Stimulated activated naive B cell treated with anti-CD40 and anti-IgM and Interleukin-4, amounts not matched to agents 10 μg/mL and 1 μg/mL and 100 μg/mL, for 72 hours (primary cell): ENCODE measurements around the gene LAP3.
"Not testable (repeated sequence)": the region's sequence is repeated elsewhere in the genome, so short reads cannot be mapped to it uniquely, and the experiment has no call there.

ENCODE experiments used
- ATAC-seq, 2 donors: fragments of 150-1000 bp; cut with Tn5 transposase; replicated peaks; 2 replicates each; pipeline ENCODE4 v1.10.0; 2021; ENCODE audit warnings: moderate library complexity in 1 of 2
- DNase-seq: peaks from one replicate; pipeline ENCODE4 v3.0.0; 2021
- H3K27ac Mint-ChIP-seq: one replicate; pipeline ENCODE4 v1.8.0; 2022; ENCODE audit warnings: mild to moderate bottlenecking, mixed read lengths
- H3K27me3 Mint-ChIP-seq, 2 donors: one replicate each; pipeline ENCODE4 v1.8.0; 2022; ENCODE audit warnings: mixed read lengths in 2 of 2
- H3K36me3 Mint-ChIP-seq, 2 donors: one replicate each; pipeline ENCODE4 v1.8.0; 2022; ENCODE audit warnings: mixed read lengths in 2 of 2, mild to moderate bottlenecking in 1 of 2
- H3K4me1 Mint-ChIP-seq, 2 donors: one replicate each; pipeline ENCODE4 v1.8.0; 2022; ENCODE audit warnings: mixed read lengths in 2 of 2, mild to moderate bottlenecking in 1 of 2
- H3K4me3 Mint-ChIP-seq, 2 donors: one replicate each; pipeline ENCODE4 v1.8.0; 2022; ENCODE audit warnings: mild to moderate bottlenecking in 2 of 2, mixed read lengths in 2 of 2, moderate library complexity in 1 of 2
- H3K9me3 Mint-ChIP-seq, 2 donors: one replicate each; pipeline ENCODE4 v1.8.0; 2022; ENCODE audit warnings: mixed read lengths in 2 of 2, mild to moderate bottlenecking in 1 of 2

LAP3 gene

DNA sequence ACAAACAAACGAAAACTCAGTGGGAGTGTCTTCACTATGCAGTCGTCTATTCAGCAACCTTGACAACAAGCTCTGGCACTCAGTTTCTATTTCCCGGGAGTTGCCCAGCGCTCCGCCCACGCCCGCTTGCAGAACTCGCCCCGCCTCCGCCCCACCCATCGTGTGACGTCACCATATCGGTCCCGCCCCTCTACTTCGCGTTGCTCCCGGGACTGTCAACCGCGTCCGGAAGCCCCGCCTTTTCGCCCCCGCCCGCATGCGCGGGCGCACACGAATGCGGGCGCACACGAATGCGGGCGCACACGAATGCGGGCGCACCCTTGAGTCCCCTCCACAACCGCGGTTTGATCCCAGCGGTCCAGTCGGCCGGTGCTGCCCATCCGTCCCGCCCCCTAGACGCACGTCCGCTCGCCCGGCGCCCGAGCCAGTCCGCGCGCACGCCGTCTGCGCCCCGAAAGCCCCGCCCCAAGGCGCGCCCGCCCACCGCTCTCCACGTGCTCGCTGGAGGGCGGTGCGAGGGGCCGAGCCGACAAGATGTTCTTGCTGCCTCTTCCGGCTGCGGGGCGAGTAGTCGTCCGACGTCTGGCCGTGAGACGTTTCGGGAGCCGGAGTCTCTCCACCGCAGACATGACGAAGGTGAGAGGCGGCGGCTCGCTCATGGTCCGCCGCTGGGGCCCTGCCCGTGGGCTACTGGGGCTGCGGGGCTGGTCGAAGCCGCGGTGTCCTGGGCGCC, at the start of gene LAP3:
TSS of gene LAP3 (plus strand) at position 267 of the 733 bp plus-strand sequence. CDS start at position 535, 268 bp downstream.
- peaks cover 12 to 15% of the 10 kb centered on the region in 2 donors for H3K36me3 Mint-ChIP-seq
- ATAC-seq: peak; percentile 85 to 93
- DNase-seq: peak; percentile 96
- peaks cover 12 to 28% of the 10 kb centered on the region in 2 donors for H3K4me1 Mint-ChIP-seq
- peak within 1 kb of the TSS; percentile 98 for H3K27ac Mint-ChIP-seq
- H3K27me3 Mint-ChIP-seq: no peaks in the 10 kb centered on the region
- no peaks in the 10 kb centered on the region for H3K9me3 Mint-ChIP-seq
- peak within 1 kb of the TSS; percentile 96 to 99 for H3K4me3 Mint-ChIP-seq

DNA sequence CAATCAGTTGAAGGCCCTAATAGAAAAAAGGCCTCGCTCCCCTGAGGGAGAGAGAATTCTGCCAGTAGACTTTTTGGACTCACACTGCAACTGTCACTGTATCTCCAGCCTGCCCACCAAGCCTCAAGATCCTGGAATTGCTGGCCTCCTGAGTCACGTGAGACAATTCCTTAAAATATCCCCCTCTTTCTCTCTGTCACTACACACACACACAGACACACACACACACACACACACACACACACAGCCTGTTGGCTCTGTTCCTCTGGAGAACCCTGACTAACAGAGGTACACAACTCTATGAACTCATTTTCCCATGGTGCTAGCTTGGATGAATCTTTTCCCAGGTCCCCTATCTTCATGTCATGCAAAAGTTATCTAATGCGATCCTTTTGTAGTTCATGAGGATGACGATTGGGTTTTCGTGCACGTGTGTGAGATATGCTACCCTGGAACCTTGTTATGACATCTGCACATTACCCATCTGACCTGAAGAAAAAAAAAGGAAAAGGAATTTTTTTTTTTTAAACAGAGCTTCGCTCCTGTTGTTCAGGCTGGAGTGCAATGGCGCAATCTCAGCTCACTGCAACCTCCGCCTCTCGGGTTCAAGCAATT, 48.3 kb upstream of the LAP3 start:
- peaks cover 15 to 26% of the 10 kb centered on the region in 2 donors for H3K27me3 Mint-ChIP-seq
- no peak overlapping the region for H3K27ac Mint-ChIP-seq
- H3K9me3 Mint-ChIP-seq: no peaks in the 10 kb centered on the region
- H3K36me3 Mint-ChIP-seq: no peaks in the 10 kb centered on the region
- ATAC-seq (no peak), DNase-seq (no peak)
- H3K4me1 Mint-ChIP-seq: peaks cover 2% of the 10 kb centered on the region in 2 donors
- H3K4me3 Mint-ChIP-seq: no peak overlapping the region

DNA sequence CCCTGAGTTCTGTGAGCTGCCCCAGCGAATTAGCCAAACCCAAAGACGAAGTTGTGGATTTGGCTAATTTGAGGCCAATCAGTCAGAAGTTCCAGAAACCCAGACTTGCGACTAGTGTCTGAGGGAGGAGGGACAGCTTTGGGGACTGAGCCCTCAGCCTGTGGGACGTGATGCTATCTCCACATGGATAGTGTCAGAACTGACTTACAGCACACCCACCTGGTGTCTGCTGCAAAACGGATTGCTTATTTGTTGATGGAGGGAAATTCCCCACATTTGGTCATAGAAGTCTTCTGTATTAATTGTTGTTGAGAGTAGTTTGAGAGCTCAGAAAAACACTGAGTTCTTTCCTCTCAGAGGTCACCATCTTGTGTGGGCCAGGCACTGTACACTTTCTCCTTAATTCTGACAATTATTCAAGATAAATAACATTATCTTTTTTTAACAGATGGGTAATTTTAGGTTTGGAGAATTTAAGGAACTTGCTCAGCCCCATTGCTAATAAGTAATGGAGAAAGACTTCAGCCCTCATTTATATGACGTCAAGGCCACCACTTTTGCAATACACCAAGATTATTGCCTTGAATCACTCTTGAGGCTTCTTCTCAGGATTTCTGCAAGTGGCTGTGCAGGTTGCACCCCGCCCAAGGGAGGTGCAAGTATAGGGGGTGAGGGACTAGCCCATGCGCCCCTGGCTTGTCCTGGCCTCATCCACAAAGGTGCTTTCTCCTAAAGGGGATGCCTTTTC, 45.3 kb upstream of the LAP3 start:
- H3K27ac Mint-ChIP-seq: no peak overlapping the region
- H3K4me3 Mint-ChIP-seq: no peak overlapping the region
- DNase-seq (no peak), ATAC-seq (no peak)
- H3K4me1 Mint-ChIP-seq: peaks cover 2 to 4% of the 10 kb centered on the region in 2 donors
- H3K27me3 Mint-ChIP-seq: peaks cover 19 to 22% of the 10 kb centered on the region in 2 donors
- H3K36me3 Mint-ChIP-seq: no peaks in the 10 kb centered on the region
- H3K9me3 Mint-ChIP-seq: peaks cover 0 to 2% of the 10 kb centered on the region in 2 donors

DNA sequence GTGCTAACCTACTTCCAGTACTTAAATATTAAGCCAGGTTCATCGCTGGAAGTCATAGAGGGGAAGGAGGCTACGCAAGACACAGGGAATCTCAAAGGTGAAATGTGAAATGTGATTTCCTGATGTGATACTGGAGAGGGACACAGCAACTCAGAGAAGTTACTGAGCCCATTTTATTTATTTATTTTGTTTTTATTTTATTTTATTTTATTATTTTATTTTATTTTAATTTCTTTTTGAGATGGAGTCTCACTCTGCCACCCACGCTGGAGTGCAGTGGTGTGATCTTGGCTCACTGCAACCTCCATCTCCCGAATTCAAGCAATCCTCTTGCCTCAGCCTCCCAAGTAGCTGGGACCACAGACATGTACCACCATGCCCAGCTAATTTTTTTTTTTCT, 42.3 kb upstream of the LAP3 start:
- Mint-ChIP-seq H3K27ac (no peak overlapping the region), H3K9me3 (peaks cover 0 to 2% of the 10 kb centered on the region in 2 donors), H3K4me1 (peaks cover 2 to 4% of the 10 kb centered on the region in 2 donors), H3K27me3 (peaks cover 5 to 9% of the 10 kb centered on the region in 2 donors), H3K36me3 (no peaks in the 10 kb centered on the region), H3K4me3 (no peak overlapping the region)
- no peak for DNase-seq
- no peak for ATAC-seq

DNA sequence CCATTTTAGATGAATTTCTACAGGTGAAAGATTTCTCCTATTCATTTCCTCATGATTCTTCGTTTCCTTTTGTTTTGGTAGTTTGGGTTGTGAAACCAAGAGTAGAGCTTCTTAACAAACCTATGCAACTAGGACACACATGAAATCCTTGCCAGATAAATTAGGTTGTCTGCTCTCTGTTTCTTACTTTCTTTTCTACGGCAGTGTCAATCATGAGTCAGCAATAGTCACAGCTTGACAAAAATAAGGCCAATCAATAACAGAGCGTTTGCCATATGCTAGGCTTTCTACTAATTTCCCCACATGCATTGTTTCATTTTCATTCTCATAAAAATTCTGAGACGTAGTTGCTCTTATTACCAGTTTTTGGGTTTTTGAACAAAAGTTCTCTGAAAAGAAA, 41.8 kb upstream of the LAP3 start:
- H3K27me3 Mint-ChIP-seq: peaks cover 9 to 12% of the 10 kb centered on the region in 2 donors

DNA sequence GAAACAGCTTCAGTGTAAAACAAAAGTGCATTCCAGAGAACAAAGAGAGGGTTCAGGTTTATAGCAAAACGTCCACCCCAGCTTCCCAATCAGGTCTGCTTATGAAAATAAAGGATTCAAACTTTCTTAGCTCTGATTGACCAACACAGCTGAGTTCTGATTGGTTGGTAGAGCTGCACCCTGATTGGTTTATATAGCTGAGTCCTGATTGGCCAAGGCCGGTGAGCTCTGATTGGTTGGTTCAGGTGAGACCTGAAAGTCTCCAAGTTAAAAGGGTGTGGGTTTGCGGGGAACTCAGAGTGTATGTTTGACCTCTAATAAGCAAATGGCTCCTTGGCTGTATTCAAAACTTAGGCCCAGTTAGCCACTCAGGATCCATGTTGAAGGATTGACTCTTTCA, 41.1 kb upstream of the LAP3 start:
- Mint-ChIP-seq H3K9me3 (peaks cover 0 to 2% of the 10 kb centered on the region in 2 donors), H3K36me3 (no peaks in the 10 kb centered on the region), H3K27ac (no peak overlapping the region), H3K4me3 (no peak overlapping the region), H3K4me1 (peaks cover 2 to 4% of the 10 kb centered on the region in 2 donors), H3K27me3 (peaks cover 13 to 15% of the 10 kb centered on the region in 2 donors)
- DNase-seq (no peak), ATAC-seq (no peak)

More for the DNA sequence above, 41.8 kb upstream of the LAP3 start:
- DNase-seq (no peak), ATAC-seq (no peak)
- H3K4me3 Mint-ChIP-seq: no peak overlapping the region
- peaks cover 2 to 4% of the 10 kb centered on the region in 2 donors for H3K4me1 Mint-ChIP-seq
- peaks cover 0 to 2% of the 10 kb centered on the region in 2 donors for H3K9me3 Mint-ChIP-seq
- H3K36me3 Mint-ChIP-seq: no peaks in the 10 kb centered on the region
- no peak overlapping the region for H3K27ac Mint-ChIP-seq

DNA sequence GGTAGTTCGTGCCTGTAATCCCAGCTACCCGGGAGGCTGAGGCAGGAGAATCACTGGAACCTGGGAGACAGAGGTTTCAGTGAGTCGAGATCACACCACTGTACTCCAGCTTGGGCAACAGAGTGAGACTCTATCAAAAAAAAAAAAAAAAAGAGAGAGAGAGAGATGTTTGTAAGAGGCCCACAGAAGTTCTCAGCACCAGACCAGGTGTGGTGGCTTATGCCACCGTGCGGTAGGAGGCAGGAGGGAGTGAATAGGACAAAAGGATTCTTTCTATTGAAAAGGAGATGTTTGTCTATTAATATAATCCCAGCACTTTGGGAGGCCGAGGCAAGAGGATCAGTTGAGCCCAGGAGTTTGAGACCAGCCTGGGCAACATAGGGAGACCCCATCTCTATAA, 39.9 kb upstream of the LAP3 start:
- not testable (repeated sequence) for H3K27ac Mint-ChIP-seq, ATAC-seq, H3K4me1 Mint-ChIP-seq, DNase-seq, H3K36me3 Mint-ChIP-seq, H3K9me3 Mint-ChIP-seq, H3K4me3 Mint-ChIP-seq
- H3K27me3 Mint-ChIP-seq: peaks cover 16 to 19% of the 10 kb centered on the region in 2 donors

DNA sequence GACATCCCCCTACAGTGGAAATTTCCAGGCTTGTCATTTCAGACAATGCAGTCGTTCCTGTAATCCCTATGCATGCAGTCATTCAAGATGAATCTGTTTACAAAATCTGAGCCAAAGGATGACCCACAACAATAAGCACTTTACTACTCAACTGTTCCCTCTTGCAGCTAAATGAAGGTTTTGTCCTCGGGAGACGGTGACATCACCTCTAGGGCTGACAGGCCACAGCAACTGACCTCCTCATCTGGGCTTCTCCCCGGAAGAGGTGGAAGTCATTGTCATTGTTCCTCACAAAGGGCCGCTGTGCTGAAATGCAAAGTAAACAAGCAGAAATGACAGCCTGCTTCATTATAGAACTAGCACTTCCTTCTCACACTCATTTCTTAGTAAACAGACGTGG, 32.8 kb upstream of the LAP3 start:
- H3K36me3 Mint-ChIP-seq: no peaks in the 10 kb centered on the region
- H3K9me3 Mint-ChIP-seq: no peaks in the 10 kb centered on the region
- no peak overlapping the region for H3K4me3 Mint-ChIP-seq
- H3K27ac Mint-ChIP-seq: no peak overlapping the region
- ATAC-seq (no peak), DNase-seq (no peak)
- peaks cover 19 to 25% of the 10 kb centered on the region in 2 donors for H3K27me3 Mint-ChIP-seq
- peaks cover 0 to 6% of the 10 kb centered on the region in 2 donors for H3K4me1 Mint-ChIP-seq

DNA sequence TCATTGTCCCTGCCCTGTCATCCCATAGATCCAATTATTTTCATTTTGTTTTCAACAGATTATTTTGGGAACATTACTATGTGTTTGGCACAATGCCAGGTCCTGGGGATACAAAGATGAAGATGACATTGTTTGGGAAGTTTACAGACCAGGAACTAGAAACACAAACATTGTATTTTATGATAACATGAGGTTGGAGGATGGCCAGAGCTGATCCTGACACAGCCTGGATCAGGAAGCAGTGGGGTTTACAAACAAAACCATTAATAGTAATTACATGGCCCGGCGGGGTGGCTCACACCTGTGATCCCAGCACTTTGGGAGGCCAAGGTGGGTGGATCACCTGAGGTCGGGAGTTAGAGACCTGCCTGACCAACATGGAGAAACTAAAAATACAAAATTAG, 32.2 kb upstream of the LAP3 start:
- Mint-ChIP-seq H3K9me3 (no peaks in the 10 kb centered on the region), H3K27ac (no peak overlapping the region), H3K27me3 (peaks cover 19 to 25% of the 10 kb centered on the region in 2 donors), H3K4me1 (peaks cover 0 to 9% of the 10 kb centered on the region in 2 donors), H3K4me3 (no peak overlapping the region), H3K36me3 (no peaks in the 10 kb centered on the region)
- DNase-seq (no peak), ATAC-seq (no peak)

DNA sequence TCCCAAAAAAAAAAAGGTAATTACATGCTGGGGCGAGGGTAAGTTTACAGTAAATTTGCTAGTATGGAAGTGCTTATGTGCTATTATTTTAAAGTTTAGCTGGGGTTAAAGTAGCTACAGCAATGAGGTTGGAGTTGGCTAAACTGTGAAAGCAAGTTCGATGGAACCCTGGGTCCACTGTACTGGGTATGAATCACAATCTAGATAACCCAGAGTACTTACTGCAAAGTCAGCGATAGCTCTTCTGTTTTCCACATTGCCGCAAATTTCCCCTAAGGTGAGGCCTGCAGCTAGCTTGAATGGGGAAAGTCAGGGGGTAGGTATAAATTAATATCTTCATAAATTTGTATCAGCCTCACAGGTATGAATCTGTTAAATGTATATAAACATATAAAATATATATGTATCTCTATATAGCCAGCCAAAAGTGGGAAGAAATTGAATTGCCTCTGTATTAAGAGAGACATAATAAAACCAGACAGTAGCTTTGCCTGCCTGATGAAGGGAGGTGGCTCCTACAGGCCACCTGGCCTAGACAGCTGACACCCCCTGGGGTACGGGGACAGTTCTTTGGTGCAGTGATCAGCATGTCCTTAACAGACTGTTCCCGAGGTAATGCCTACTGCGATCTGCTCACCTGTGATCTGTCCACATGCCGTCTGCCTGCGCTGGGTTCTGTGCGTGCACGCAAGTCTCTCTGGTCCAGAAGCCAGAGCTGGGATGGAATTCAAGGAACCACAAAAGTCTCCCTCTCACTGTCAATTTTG, 31.4 kb upstream of the LAP3 start:
- no peak for ATAC-seq
- H3K4me1 Mint-ChIP-seq: peaks cover 0 to 9% of the 10 kb centered on the region in 2 donors
- H3K27me3 Mint-ChIP-seq: peaks cover 18 to 22% of the 10 kb centered on the region in 2 donors
- DNase-seq: no peak
- H3K27ac Mint-ChIP-seq: no peak overlapping the region
- no peaks in the 10 kb centered on the region for H3K36me3 Mint-ChIP-seq
- H3K9me3 Mint-ChIP-seq: no peaks in the 10 kb centered on the region
- H3K4me3 Mint-ChIP-seq: no peak overlapping the region

DNA sequence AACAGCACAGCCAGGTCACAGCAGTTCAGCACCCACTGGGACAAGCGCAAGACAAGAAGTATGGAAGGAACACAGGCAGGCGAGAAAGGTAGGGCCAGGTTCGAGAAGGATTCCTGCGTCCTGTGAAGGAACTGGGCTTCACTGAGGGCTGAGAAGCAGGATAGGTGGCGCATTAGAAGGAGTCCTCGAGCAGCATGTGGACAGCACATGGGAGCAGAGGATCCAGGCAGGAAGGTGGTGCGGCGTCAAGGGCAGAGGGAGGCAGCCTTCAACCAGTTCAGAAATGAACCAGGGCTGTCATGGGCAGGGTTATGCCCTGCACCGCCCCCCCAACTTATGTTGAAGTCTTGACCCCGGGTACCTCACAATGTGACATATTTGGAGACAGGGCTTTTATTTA, 30.8 kb upstream of the LAP3 start:
- Mint-ChIP-seq H3K9me3 (no peaks in the 10 kb centered on the region), H3K27me3 (peaks cover 19 to 21% of the 10 kb centered on the region in 2 donors), H3K4me3 (no peak overlapping the region), H3K4me1 (peaks cover 0 to 9% of the 10 kb centered on the region in 2 donors), H3K36me3 (no peaks in the 10 kb centered on the region), H3K27ac (no peak overlapping the region)
- DNase-seq (no peak), ATAC-seq (no peak)

DNA sequence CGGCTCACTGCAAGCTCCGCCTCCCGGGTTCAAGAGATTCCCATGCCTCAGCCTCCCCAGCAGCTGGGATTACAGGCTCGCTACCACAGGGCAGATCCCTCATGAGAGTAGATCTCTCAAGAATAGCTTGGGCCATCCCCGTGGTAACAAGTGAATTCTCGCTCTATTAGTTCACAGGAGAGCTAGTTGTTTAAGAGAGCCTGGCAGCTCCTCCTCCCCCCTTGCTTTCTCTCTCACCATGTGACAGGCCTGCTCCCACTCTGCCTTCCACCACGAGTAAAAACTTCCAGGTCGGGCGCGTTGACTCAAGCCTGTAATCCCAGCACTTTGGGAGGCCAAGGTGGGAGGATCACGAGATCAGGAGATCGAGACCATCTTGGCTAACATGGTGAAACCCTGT, 30.3 kb upstream of the LAP3 start:
- H3K4me3 Mint-ChIP-seq: no peak overlapping the region
- H3K4me1 Mint-ChIP-seq: peaks cover 0 to 9% of the 10 kb centered on the region in 2 donors
- H3K9me3 Mint-ChIP-seq: no peaks in the 10 kb centered on the region
- H3K27ac Mint-ChIP-seq: no peak overlapping the region
- no peak for ATAC-seq
- no peaks in the 10 kb centered on the region for H3K36me3 Mint-ChIP-seq
- H3K27me3 Mint-ChIP-seq: peaks cover 19 to 21% of the 10 kb centered on the region in 2 donors
- no peak for DNase-seq

DNA sequence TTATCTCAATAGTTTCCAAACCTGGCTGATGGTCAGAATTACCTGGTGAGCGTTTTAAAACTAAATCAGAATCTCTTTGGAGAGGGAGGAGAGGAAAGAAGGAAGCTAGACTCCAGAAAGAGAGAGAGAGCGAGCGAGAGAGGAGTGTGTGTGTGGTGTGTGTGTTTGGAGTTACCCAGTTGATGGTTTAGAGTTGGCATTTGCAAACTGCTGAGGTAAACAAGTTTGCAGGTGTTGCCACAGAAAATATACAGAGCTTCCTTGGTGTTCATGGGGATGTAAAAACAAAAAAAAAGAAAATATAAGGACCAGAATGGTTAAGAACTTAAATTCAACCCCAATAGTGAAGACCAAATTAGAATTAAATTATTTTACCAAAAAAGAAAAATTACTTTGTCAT, 26.4 kb upstream of the LAP3 start:
- H3K9me3 Mint-ChIP-seq: no peaks in the 10 kb centered on the region
- no peak for ATAC-seq
- H3K27ac Mint-ChIP-seq: no peak overlapping the region
- DNase-seq: no peak
- peaks cover 0 to 9% of the 10 kb centered on the region in 2 donors for H3K4me1 Mint-ChIP-seq
- H3K36me3 Mint-ChIP-seq: no peaks in the 10 kb centered on the region
- H3K27me3 Mint-ChIP-seq: peaks cover 16 to 17% of the 10 kb centered on the region in 2 donors
- H3K4me3 Mint-ChIP-seq: no peak overlapping the region

DNA sequence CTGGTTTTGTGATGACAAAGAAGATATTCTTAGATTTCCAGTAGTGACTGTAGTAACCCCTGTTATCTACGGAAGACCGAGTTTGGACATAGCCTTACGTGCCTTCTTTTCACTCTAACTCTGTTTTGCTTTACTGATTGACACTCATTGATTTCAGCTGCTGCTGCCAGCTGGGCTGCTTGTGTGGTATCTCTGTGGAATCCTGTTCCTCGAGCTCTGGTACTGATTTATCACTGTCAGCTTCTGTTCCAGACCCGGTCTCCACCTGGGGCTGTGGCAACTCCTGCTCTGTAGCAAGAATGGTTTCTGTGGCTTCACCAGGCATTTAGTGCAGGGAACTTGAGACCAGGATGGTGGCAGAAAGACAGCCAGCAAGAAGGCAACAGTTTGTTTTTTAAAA, 24.6 kb upstream of the LAP3 start:
- Mint-ChIP-seq H3K36me3 (no peaks in the 10 kb centered on the region), H3K9me3 (no peaks in the 10 kb centered on the region), H3K4me1 (peaks cover 0 to 9% of the 10 kb centered on the region in 2 donors), H3K27ac (no peak overlapping the region), H3K4me3 (no peak overlapping the region), H3K27me3 (peaks cover 18 to 21% of the 10 kb centered on the region in 2 donors)
- DNase-seq (no peak), ATAC-seq (no peak)
